ENCODE measurements around the gene HAND2.

DNA sequence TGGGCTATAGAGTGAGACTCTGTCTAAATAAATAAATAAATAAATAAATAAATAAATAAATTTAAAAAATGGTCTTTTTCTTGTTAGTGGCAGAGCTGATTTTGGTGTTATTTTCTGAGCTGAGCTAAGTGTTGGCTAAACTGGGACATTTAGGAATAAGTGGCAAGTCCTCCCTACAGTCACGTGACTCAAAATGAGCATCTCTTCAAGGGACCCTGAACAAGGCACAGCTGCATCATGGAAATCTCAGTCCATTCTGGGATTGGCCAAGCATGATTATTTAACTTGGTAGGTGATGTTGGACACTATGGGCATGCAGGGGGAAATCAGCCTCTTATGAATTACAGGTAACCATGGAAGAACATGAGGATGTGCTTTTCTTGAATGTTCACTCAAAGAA, 42.0 kb downstream of the HAND2 start:
- TF ChIP-seq POLR2A (IDR thresholded peaks at IDR 0.05) (no peak), CTCF (IDR thresholded peaks at IDR 0.05) (no peak)
